Epithelial cell of prostate (primary cell): Measurements from ENCODE around the gene FNDC3A.

Experiments
- DNase-seq: peaks from one replicate; pipeline ENCODE4 v3.0.0-alpha.2; 2011; ENCODE audit warnings: low read depth, low spot score
- H3K27ac ChIP-seq: fragments of 450-650 bp; 2 replicates; pipeline ENCODE4 v1.5.1; 2017; ENCODE audit warnings: mild to moderate bottlenecking

FNDC3A gene

GRCh38 chr13:48975856-48976575 is at the start of gene FNDC3A:
FNDC3A (plus strand) TSS chr13:48975912; CDS start chr13:49006191, 30,279 bp downstream.
- peak within 1 kb of the TSS; percentile 97 for H3K27ac ChIP-seq
- no peak for DNase-seq

- DNase-seq = no peak
- no peak overlapping the region for H3K27ac ChIP-seq
Measured at GRCh38 chr13:48928757-48929430, 46.8 kb upstream of the FNDC3A start.

- DNase-seq = no peak
- no peak overlapping the region for H3K27ac ChIP-seq
Measured at GRCh38 chr13:48930918-48931317, 44.8 kb upstream of the FNDC3A start.

- no peak for DNase-seq
Measured at GRCh38 chr13:48938308-48938943, 37.3 kb upstream of the FNDC3A start.

GRCh38 chr13:48939728-48940127 is 36.0 kb upstream of the FNDC3A start:
- no peak overlapping the region for H3K27ac ChIP-seq
- no peak for DNase-seq

More at GRCh38 chr13:48938308-48938943, 37.3 kb upstream of the FNDC3A start:
- H3K27ac ChIP-seq = no peak overlapping the region

GRCh38 chr13:48942131-48942530 is 33.6 kb upstream of the FNDC3A start:
- no peak overlapping the region for H3K27ac ChIP-seq
- DNase-seq = no peak

- no peak overlapping the region for H3K27ac ChIP-seq
- no peak for DNase-seq
Measured at GRCh38 chr13:48944221-48944620, 31.5 kb upstream of the FNDC3A start.

- H3K27ac ChIP-seq = no peak overlapping the region
- DNase-seq = no peak
Measured at GRCh38 chr13:48945626-48946025, 30.1 kb upstream of the FNDC3A start.

- no peak for DNase-seq
- no peak overlapping the region for H3K27ac ChIP-seq
Measured at GRCh38 chr13:48946163-48946562, 29.5 kb upstream of the FNDC3A start.

- no peak for DNase-seq
- H3K27ac ChIP-seq = peak overlapping the region; percentile 77
Measured at GRCh38 chr13:48949566-48950500, 25.9 kb upstream of the FNDC3A start.

- peak overlapping the region; percentile 77 for H3K27ac ChIP-seq
- DNase-seq = no peak
Measured at GRCh38 chr13:48950501-48950875, 25.2 kb upstream of the FNDC3A start.

- peak overlapping the region; percentile 29 for H3K27ac ChIP-seq
- DNase-seq = no peak
Measured at GRCh38 chr13:48954081-48954480, 21.6 kb upstream of the FNDC3A start.

GRCh38 chr13:48955536-48955935 is 20.2 kb upstream of the FNDC3A start:
- DNase-seq = no peak
- no peak overlapping the region for H3K27ac ChIP-seq

GRCh38 chr13:48961379-48961778 is 14.3 kb upstream of the FNDC3A start:
- no peak overlapping the region for H3K27ac ChIP-seq
- DNase-seq = no peak

- no peak overlapping the region for H3K27ac ChIP-seq
- peak; percentile 6 for DNase-seq
Measured at GRCh38 chr13:48962281-48962680, 13.4 kb upstream of the FNDC3A start.

GRCh38 chr13:48965736-48966135 is 10.0 kb upstream of the FNDC3A start:
- H3K27ac ChIP-seq = no peak overlapping the region
- DNase-seq = no peak

GRCh38 chr13:48969685-48970084 is 6.0 kb upstream of the FNDC3A start:
- no peak overlapping the region for H3K27ac ChIP-seq
- DNase-seq = no peak

GRCh38 chr13:48973845-48974431 is 1.8 kb upstream of the FNDC3A start:
- no peak overlapping the region for H3K27ac ChIP-seq
- no peak for DNase-seq

GRCh38 chr13:48975101-48975855 is 434 bp upstream of the FNDC3A start:
- DNase-seq = no peak
- H3K27ac ChIP-seq = peak overlapping the region; percentile 97
